ENCODE data around the gene MAPK14. TPM values are rescaled to one million over a fixed set of nuclear protein-coding genes. Genes with fewer than 3 reads are reported as not detected.

MAPK14 gene
- polyA plus RNA-seq, 4 donors = 48.2 to 58.3 (median 57.3) TPM

Other genes with a start within 250 kb of the MAPK14 start
- gene CLPSL1, start 246.8 kb upstream of the MAPK14 start, polyA plus RNA-seq (ENCODE audit: insufficient read length in 4 of 4) = 1 to 10 TPM in 2 of 4 donors, under 1 TPM in 2; 0.74 to 1.3 (median 1.00) TPM
- gene CLPS, start 230.5 kb upstream of the MAPK14 start, polyA plus RNA-seq (ENCODE audit: insufficient read length in 4 of 4) = under 1 TPM in 1 of 4 donors, not detected in 3; 0.13 TPM
- under 1 TPM in 3 of 4 donors, not detected in 1; 0.15 to 0.20 (median 0.17) TPM for gene LHFPL5, start 222.5 kb upstream of the MAPK14 start, polyA plus RNA-seq (ENCODE audit: insufficient read length in 4 of 4)
- 10 to 100 TPM; 40.3 to 51.9 (median 49.4) TPM for gene SRPK1, start 106.7 kb upstream of the MAPK14 start, polyA plus RNA-seq (ENCODE audit: insufficient read length in 4 of 4)
- gene SLC26A8, start 3.2 kb upstream of the MAPK14 start, polyA plus RNA-seq (ENCODE audit: insufficient read length in 4 of 4) = under 1 TPM; 0.12 to 0.27 (median 0.23) TPM
- 10 to 100 TPM; 20.7 to 24.5 (median 21.6) TPM for gene MAPK13, start 102.7 kb downstream of the MAPK14 start, polyA plus RNA-seq (ENCODE audit: insufficient read length in 4 of 4)
- gene BRPF3, start 168.9 kb downstream of the MAPK14 start, polyA plus RNA-seq (ENCODE audit: insufficient read length in 4 of 4) = 10 to 100 TPM; 45.1 to 55.7 (median 52.9) TPM
- gene PNPLA1, start 242.3 kb downstream of the MAPK14 start, polyA plus RNA-seq (ENCODE audit: insufficient read length in 4 of 4) = 1 to 10 TPM; 2.2 to 2.8 (median 2.6) TPM

Data from right renal pelvis (tissue), 4 donors.